ENCODE measurements around the gene DNAJC19. TPM values are rescaled to one million over a fixed set of nuclear protein-coding genes. Genes with fewer than 3 reads are reported as not detected.

DNAJC19 gene
- total RNA-seq, 1 donor from 2014 or later, result 34.2 TPM

- DNase-seq (ENCODE audit: low spot score), result no peak
These were observed 28.0 kb downstream of the DNAJC19 start for GRCh38 chr3:180961552-180961951.

GRCh38 chr3:180961087-180961486 is 28.4 kb downstream of the DNAJC19 start:
- no peak for DNase-seq (ENCODE audit: low spot score)

- DNase-seq (ENCODE audit: low spot score), result no peak
These were observed 29.8 kb downstream of the DNAJC19 start for GRCh38 chr3:180959691-180960090.

DNA sequence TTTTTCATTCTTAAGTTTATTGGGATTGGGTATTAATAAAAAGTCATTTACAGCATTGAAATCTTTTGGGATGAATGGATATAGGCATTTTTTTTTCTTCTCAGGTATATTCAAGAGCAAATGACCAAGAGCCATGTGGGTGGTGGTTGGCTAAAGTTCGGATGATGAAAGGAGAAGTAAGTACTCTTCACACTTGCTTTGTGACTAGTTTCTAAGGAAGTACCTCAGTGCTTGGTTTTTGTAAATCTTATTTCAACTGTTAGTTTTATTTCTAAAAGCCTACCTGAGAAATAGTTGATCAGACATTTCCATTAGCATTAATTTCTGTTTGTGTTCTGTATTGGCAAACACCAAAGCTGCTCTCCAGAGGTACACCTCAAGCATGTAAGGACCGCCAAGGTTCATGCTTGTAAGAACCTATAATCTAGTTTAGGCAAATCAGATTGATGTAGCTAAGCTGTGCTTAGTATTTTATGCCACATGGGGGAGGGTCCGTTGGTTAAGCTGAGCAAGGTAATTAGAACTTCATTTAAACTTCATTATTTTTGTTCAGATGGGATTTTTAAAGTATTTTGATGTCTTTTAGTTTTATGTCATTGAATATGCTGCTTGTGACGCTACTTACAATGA is 41.7 kb downstream of the DNAJC19 start:
- no peak for DNase-seq (ENCODE audit: low spot score)

DNA sequence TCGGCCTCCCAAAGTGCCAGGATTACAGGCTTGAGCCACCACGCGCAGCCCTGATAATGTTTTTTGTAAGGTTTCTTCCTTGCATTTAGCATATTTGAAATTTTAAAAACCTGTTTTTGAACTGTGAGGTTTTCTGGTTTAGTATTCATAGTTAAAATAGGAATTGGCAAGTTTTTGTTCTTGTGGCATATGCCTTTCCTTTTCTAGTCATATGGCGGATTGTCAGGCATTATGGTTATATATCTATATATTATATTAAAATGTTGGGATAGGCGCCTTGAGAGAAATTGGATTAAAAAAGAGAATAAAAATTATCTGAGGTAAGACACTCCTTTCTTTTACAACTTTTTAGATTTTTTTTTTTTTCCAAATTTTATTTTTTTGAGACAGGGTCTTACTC is 48.7 kb downstream of the DNAJC19 start:
- no peak for DNase-seq (ENCODE audit: low spot score)

GRCh38 chr3:180934638-180935037 is 54.9 kb downstream of the DNAJC19 start:
- no peak for DNase-seq (ENCODE audit: low spot score)

Other genes starting within 250 kb of the DNAJC19 start
- 136 TPM for gene FXR1, start 77.1 kb downstream of the DNAJC19 start, total RNA-seq (ENCODE audit: insufficient read depth, low replicate concordance)

All from umbilical cord (tissue), 2 donors.